Heart right ventricle (tissue), 16 donors: ENCODE data around the gene PIGM. TPM values are rescaled to one million over a fixed set of nuclear protein-coding genes. Genes with fewer than 3 reads are reported as not detected.
A peak's percentile ranks its signal among the peaks of the same experiment; 100 is the strongest.

Experiments
- ATAC-seq, 8 donors: fragments of 200-7000 bp; cut with Tn5 transposase; one replicate each; pipeline ENCODE4 v1.9.1; 2020; ENCODE audit warnings: mild to moderate bottlenecking in 8 of 8, moderate library complexity in 8 of 8, moderate number of reproducible peaks in 1 of 8
- DNase-seq, 2 donors: peaks; one replicate each; pipeline ENCODE4 v3.0.0-alpha.2; 2020
- H3K27ac ChIP-seq, 10 donors: fragments of 200-600 bp; sonication (generic) in 2 of 10; one replicate each; pipeline versions ENCODE4 v1.5.0 to v1.8.0; 2020 to 2022; ENCODE audit warnings: mild to moderate bottlenecking in 3 of 10
- H3K27me3 ChIP-seq, 7 donors: fragments of 200-600 bp; one replicate each; pipeline ENCODE4 v1.8.0; 2021 to 2022; ENCODE audit warnings: mild to moderate bottlenecking in 2 of 7
- H3K36me3 ChIP-seq, 9 donors: fragments of 200-600 bp; sonication (generic) in 1 of 9; one replicate each; pipeline versions ENCODE4 v1.5.0 to v1.8.0; 2020 to 2022; ENCODE audit warnings: mild to moderate bottlenecking in 2 of 9
- H3K4me1 ChIP-seq, 9 donors: fragments of 200-600 bp; sonication (generic) in 1 of 9; one replicate each; pipeline versions ENCODE4 v1.5.0 to v1.8.0; 2020 to 2022; ENCODE audit warnings: mild to moderate bottlenecking in 4 of 9
- H3K4me3 ChIP-seq, 10 donors: fragments of 200-600 bp; sonication (generic) in 2 of 10; one replicate each; pipeline versions ENCODE4 v1.5.0 to v1.8.0; 2020 to 2022; ENCODE audit warnings: mild to moderate bottlenecking in 7 of 10, moderate library complexity in 2 of 10
- H3K9me3 ChIP-seq, 11 donors: fragments of 200-600 bp in 10 of 11; sonication (generic) in 2 of 11; one replicate each; pipeline versions ENCODE4 v1.5.0 to v1.8.0; 2013 to 2022; ENCODE audit warnings: mild to moderate bottlenecking in 2 of 11, control low read depth in 1 of 11, moderate library complexity in 1 of 11
- WGBS, 2 donors: extraction: QIAGEN DNeasy Blood & Tissue Kit; methylation state at CpG; one replicate each; pipeline ENCODE4 v1.1.7; 2013; ENCODE audit warnings: inconsistent platforms in 1 of 2; 5-methylcytosine and 5-hydroxymethylcytosine counted together
- intact Hi-C, 10 donors: fragments of 100-400 bp; cut with DNase I; formaldehyde crosslinking; loops; one replicate each; pipeline versions ENCODE4 v1.11.1 to v1.14.2; 2022
- polyA plus RNA-seq, 2 donors: library from polyadenylated mRNA; stranded (reverse); fragments of 200-250 nt; gene quantifications; one replicate each; pipeline ENCODE4 v1.2.3, GENCODE V29; 2013
- total RNA-seq, 10 donors: library from RNA; stranded (reverse); fragmentation: NEBNext Ultra II Directional in 3 of 10; extraction: Animal tissue kit (Norgen Biotek cat#: 25700) in 3 of 10; gene quantifications; one replicate each; pipeline versions ENCODE4 v1.2.1 to v1.2.4, GENCODE V29; 2021 to 2023
- TF ChIP-seq, protein P1 (sequence below), 9 donors: fragments of 200-600 bp; sonication (generic) in 2 of 9; IDR thresholded peaks; one replicate each; pipeline versions ENCODE4 v1.5.0 to v1.8.0; 2021 to 2022; ENCODE audit warnings: antibody characterized with exemption in 9 of 9, mild to moderate bottlenecking in 5 of 9, moderate library complexity in 1 of 9
- donor health status: Arrhythmogenic right ventricular cardiomyopathy.
- donor health status: ischemic (EF 13 %, LVEDD 7.1; RV severe dilation, severe dysfunction).
- donor health status: healthy with polysubstance abuse.
- donor health status: DM: no; HTN: yes; CAD: no.
- donor health status: DM: no; HTN: no; CAD: no.
- donor health status: ischemic (EF 25% LVEDD 6.9; RV normal size, moderate dysfunction).
- donor health status: ischemic (EF 25% LVEDD 5.7; RV mildly dilated, moderate dysfunction).
- donor health status: healthy.
- donor health status: DM: yes; HTN: yes; CAD: no.
- donor health status: Ischemic cardiomyopathy.
- donor health status: ischemic (EF 35%, LVEDD 5.7; RV mildly dilated, moderate dysfunction).
- donor health status: nonischemic (EF 11% LVEDD 7.7; RV severe dilation, severe dysfunction).
- donor health status: DM: yes; HTN: yes; CAD: no.
- donor health status: PGD.
- donor health status: ischemic (EF 29% LVEDD 5.4; RV normal size, mild dysfunction).
- donor health status: nonischemic (EF 23%, LVEDD 6.1; RV moderate dilation, normal function).

PIGM gene
- total and polyA plus RNA-seq, 12 donors: 1.5 to 3.0 (median 2.5) TPM

DNA sequence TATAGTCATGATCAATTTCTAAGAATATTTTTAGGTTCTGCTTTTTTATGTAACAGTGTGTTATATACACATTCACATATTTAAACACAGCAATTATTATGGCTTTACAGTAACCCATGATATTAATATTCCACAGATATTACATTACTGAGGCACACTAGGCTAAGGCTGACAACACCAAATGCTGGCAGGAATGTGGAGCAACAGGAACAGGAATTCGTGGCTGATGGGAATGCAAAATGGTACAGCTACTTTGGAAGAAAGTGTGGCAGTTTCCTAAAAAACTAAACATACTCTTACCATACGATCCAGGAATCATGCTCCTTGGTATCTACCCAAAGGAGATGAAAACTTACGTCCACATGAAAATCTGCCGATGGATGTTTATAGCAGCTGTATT is 47.7 kb upstream of the PIGM start:
- 73 to 77% methylated on average over 4 of the region's 4 CpGs for WGBS, 2 donors
- Histone ChIP-seq H3K9me3 (no peaks in the 10 kb centered on the region), H3K36me3 (no peaks in the 10 kb centered on the region), H3K27ac (no peak overlapping the region), H3K4me1 (peaks cover 0 to 46% (median 5%) of the 10 kb centered on the region in 9 donors), H3K27me3 (peaks cover 6 to 89% (median 72%) of the 10 kb centered on the region in 7 donors), H3K4me3 (no peak overlapping the region)
- TF ChIP-seq, protein P1, sequence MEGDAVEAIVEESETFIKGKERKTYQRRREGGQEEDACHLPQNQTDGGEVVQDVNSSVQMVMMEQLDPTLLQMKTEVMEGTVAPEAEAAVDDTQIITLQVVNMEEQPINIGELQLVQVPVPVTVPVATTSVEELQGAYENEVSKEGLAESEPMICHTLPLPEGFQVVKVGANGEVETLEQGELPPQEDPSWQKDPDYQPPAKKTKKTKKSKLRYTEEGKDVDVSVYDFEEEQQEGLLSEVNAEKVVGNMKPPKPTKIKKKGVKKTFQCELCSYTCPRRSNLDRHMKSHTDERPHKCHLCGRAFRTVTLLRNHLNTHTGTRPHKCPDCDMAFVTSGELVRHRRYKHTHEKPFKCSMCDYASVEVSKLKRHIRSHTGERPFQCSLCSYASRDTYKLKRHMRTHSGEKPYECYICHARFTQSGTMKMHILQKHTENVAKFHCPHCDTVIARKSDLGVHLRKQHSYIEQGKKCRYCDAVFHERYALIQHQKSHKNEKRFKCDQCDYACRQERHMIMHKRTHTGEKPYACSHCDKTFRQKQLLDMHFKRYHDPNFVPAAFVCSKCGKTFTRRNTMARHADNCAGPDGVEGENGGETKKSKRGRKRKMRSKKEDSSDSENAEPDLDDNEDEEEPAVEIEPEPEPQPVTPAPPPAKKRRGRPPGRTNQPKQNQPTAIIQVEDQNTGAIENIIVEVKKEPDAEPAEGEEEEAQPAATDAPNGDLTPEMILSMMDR (IDR thresholded peaks at IDR 0.05): no peak
- intact Hi-C loops: no loop called here
- no peak for ATAC-seq
- no peak for DNase-seq

DNA sequence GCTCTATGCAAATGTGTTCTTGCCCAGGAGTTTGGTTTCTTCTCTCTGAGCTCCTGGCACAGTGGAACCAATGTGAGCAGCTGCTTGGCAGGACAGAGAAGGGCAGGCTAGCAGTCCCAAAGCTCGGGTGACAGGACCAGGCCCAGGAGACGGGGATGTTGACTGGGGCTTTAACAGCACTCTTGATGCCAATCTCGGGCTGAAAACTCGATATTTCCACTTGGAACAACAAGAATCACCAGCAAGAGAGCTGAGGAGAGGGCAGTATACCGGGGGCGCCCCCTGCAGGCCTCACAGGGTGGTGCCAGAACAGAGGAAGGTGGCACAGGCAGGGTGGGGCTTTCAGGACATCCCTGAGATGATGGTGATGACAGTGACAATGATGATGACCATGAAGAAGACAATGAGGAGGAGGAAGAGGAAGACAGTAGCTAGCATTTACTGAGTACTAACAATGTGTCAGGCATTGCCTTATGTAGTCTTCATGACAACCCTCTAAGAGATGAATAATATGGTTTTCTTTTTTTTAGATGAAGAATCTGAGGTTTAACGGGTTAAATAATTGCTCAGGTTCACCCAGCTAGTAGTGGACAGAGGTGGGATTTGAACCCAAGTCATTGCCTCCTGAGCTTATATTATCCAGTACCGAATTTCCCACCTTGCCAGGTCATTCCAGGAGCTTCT is 46.9 kb upstream of the PIGM start:
- 17 to 25% methylated on average over 8 of the region's 8 CpGs for WGBS, 2 donors
- H3K36me3 ChIP-seq: no peaks in the 10 kb centered on the region
- no peak for DNase-seq
- ATAC-seq: peak in 2 of 8 donors; percentile 36 to 48
- H3K27ac ChIP-seq: no peak overlapping the region
- TF ChIP-seq, protein P1 (IDR thresholded peaks at IDR 0.05): peak; percentile 24 to 88 (median 62)
- H3K4me1 ChIP-seq: peaks cover 0 to 41% (median 0%) of the 10 kb centered on the region in 9 donors
- no peak overlapping the region for H3K4me3 ChIP-seq
- peaks cover 6 to 82% (median 64%) of the 10 kb centered on the region in 7 donors for H3K27me3 ChIP-seq
- no peaks in the 10 kb centered on the region for H3K9me3 ChIP-seq
- intact Hi-C loops: loop anchor here in 1 of 10 donors (1.0 kb wide), 1 partner anchor 31 kb away; no protein-coding TSS in a partner anchor

DNA sequence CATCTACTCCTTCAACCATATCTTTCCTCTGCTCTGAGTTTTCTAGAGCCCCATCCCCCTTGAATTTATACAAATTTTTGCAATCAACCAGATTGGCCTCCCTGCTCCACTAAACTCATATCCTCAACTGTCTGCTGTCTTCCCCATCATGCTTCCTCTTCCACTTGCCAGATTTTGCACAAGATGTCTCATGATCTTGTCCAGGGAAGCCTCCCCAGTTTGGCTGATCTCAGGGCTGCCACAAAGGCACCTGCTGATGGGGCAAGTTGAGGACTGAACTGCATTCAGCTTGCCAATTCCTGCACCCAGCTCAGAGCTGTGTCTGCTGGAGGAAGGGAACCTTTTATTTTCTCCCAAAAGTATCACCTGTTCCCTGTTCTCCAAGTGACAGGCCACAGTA is 45.7 kb upstream of the PIGM start:
- Histone ChIP-seq H3K27ac (peak overlapping the region in 1 of 10 donors; percentile 78), H3K36me3 (no peaks in the 10 kb centered on the region), H3K9me3 (no peaks in the 10 kb centered on the region), H3K27me3 (peaks cover 6 to 71% (median 52%) of the 10 kb centered on the region in 7 donors), H3K4me3 (no peak overlapping the region), H3K4me1 (peaks cover 0 to 41% (median 0%) of the 10 kb centered on the region in 9 donors)
- DNase-seq: no peak
- intact Hi-C loops: no loop called here
- no peak for ATAC-seq
- TF ChIP-seq, protein P1 (IDR thresholded peaks at IDR 0.05): no peak

DNA sequence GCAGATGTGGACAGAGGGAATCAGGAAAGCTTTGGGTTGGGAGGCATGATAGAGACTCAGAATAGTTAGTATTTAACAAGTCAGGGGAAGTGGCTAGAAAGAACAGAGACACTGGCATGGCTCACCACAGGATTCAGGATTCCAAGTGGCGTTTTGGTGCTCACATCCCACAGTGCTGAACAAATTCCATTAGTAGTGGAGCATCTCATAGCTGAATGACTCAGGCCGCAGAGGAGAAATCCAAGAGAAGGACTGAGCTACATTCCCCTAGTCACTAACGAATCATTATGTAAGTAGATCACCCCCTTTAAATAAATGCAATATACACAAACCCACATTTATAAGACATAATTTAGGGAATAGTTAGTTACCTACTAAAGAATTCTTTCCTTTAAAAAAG is 44.5 kb upstream of the PIGM start:
- Histone ChIP-seq H3K36me3 (no peaks in the 10 kb centered on the region), H3K27ac (peak overlapping the region in 1 of 10 donors; percentile 78), H3K9me3 (no peaks in the 10 kb centered on the region), H3K4me3 (no peak overlapping the region), H3K4me1 (peaks cover 0 to 38% (median 0%) of the 10 kb centered on the region in 9 donors), H3K27me3 (peaks cover 6 to 64% (median 50%) of the 10 kb centered on the region in 7 donors)
- intact Hi-C loops: no loop called here
- DNase-seq: no peak
- TF ChIP-seq, protein P1 (IDR thresholded peaks at IDR 0.05): no peak
- 84 to 85% methylated on average over 3 of the region's 3 CpGs for WGBS, 2 donors
- ATAC-seq: no peak
